PC-9 (cell line): Measurements from ENCODE around the gene ORC3. TPM values are rescaled to one million over a fixed set of nuclear protein-coding genes. Genes with fewer than 3 reads are reported as not detected.
"Not testable (repeated sequence)": the region's sequence is repeated elsewhere in the genome, so short reads cannot be mapped to it uniquely, and the experiment has no call there.

Source experiments
- BruUV-seq: library from RNA; stranded (reverse); fragments of 400-500 nt; replicated peaks from 2 replicates; lab custom pipeline; 2021; lab: Mats Ljungman, UMichigan
- CTCF ChIA-PET: fragments of 300-600 bp; sonication (Branson Sonifier 250); formaldehyde crosslinking; loops from one replicate; lab custom pipeline; 2022; ENCODE audit warnings: antibody characterized with exemption; lab: Charles Lee
- POLR2A ChIA-PET: fragments of 300-600 bp; sonication (Branson Sonifier 250); formaldehyde crosslinking; loops from one replicate; lab custom pipeline; 2022; ENCODE audit warnings: antibody characterized with exemption; ENCODE audit not compliant: unreplicated experiment; lab: Charles Lee
- DNase-seq, 2 experiments: peaks; one replicate each; pipeline versions ENCODE4 v3.0.0 to v3.0.0-alpha.2; 2015 to 2022; ENCODE audit warnings: mixed read lengths in 1 of 2
- H2AFZ ChIP-seq: fragments of 200-600 bp; sonication (generic); 2 replicates; pipeline ENCODE4 v1.8.1; 2017; ENCODE audit warnings: antibody characterized with exemption
- H3F3A ChIP-seq: fragments of 200-600 bp; sonication (generic); 2 replicates; pipeline ENCODE4 v1.8.1; 2017; ENCODE audit warnings: antibody characterized with exemption, mild to moderate bottlenecking, low read depth; ENCODE audit not compliant: insufficient read depth
- H3K27ac ChIP-seq: fragments of 200-600 bp; sonication (generic); 2 replicates; pipeline ENCODE4 v1.6.1; 2016; ENCODE audit warnings: mixed run types
- H3K27me3 ChIP-seq: fragments of 200-600 bp; sonication (generic); 2 replicates; pipeline ENCODE4 v1.6.1; 2016; ENCODE audit warnings: low read depth, mixed run types; ENCODE audit not compliant: insufficient read depth
- H3K36me3 ChIP-seq: fragments of 200-600 bp; sonication (generic); 2 replicates; pipeline ENCODE4 v1.6.1; 2016; ENCODE audit warnings: low read depth, mixed run types
- H3K4me1 ChIP-seq: fragments of 200-600 bp; sonication (generic); replicated peaks from 2 replicates; pipeline ENCODE4 v1.6.1; 2016; ENCODE audit warnings: mixed run types; ENCODE audit not compliant: insufficient read depth
- H3K4me2 ChIP-seq: fragments of 200-600 bp; sonication (generic); 2 replicates; pipeline ENCODE4 v1.6.1; 2017; ENCODE audit warnings: mixed run types
- H3K4me3 ChIP-seq: fragments of 200-600 bp; sonication (generic); 2 replicates; pipeline ENCODE4 v1.6.1; 2016; ENCODE audit warnings: mixed run types
- H3K79me2 ChIP-seq: fragments of 200-600 bp; sonication (generic); 2 replicates; pipeline ENCODE4 v1.6.1; 2017; ENCODE audit warnings: low read depth, mixed run types
- H3K9me2 ChIP-seq: fragments of 200-600 bp; sonication (generic); 2 replicates; pipeline ENCODE4 v1.8.1; 2017; ENCODE audit warnings: mild to moderate bottlenecking; ENCODE audit not compliant: insufficient read depth
- H3K9me3 ChIP-seq: fragments of 200-600 bp; sonication (generic); 2 replicates; pipeline ENCODE4 v1.8.1; 2016; ENCODE audit warnings: low read depth; ENCODE audit not compliant: insufficient read depth
- H4K20me1 ChIP-seq: fragments of 200-600 bp; sonication (generic); 2 replicates; pipeline ENCODE4 v1.8.1; 2017; ENCODE audit not compliant: insufficient read depth
- CTCF ChIP-seq: fragments of 200-600 bp; sonication (generic); conservative IDR thresholded peaks from 2 replicates; pipeline ENCODE4 v1.6.1; 2017; ENCODE audit warnings: mixed run types, antibody characterized with exemption, mild to moderate bottlenecking, moderate library complexity
- EZH2 ChIP-seq: fragments of 200-600 bp; sonication (generic); IDR thresholded peaks from 2 replicates; pipeline ENCODE4 v1.8.0; 2017; ENCODE audit warnings: antibody characterized with exemption, low read depth
- intact Hi-C: fragments of 100-400 bp; cut with micrococcal nuclease; formaldehyde crosslinking; loops from one replicate; pipeline ENCODE4 v1.10.0; 2022; ENCODE audit not compliant: unreplicated experiment
- total RNA-seq: library from RNA; stranded (reverse); gene quantifications from 2 replicates; pipeline ENCODE4 v1.2.3, GENCODE V29; 2021

The ORC3 gene
- total RNA-seq, 1 experiment from 2014 or later = 24.3 TPM

GRCh38 chr6:87600576-87600975 lies 10.6 kb downstream of the ORC3 start:
- H4K20me1 ChIP-seq = no peaks in the 10 kb centered on the region

GRCh38 chr6:87606199-87606598 lies 16.3 kb downstream of the ORC3 start:
- Histone ChIP-seq H3K4me3 (no peak overlapping the region), H3K27me3 (no peaks in the 10 kb centered on the region), H3K4me2 (no peak overlapping the region), H3K79me2 (no peaks in the 10 kb centered on the region), H3K4me1 (no peaks in the 10 kb centered on the region), H3K36me3 (no peaks in the 10 kb centered on the region), H3K27ac (no peak overlapping the region), H2AFZ (no peak overlapping the region), H3F3A (no peaks in the 10 kb centered on the region), H3K9me2 (no peaks in the 10 kb centered on the region), H3K9me3 (no peaks in the 10 kb centered on the region), H4K20me1 (no peaks in the 10 kb centered on the region)
- BruUV-seq = no TSS peak
- POLR2A ChIA-PET = no interaction called here
- DNase-seq = no peak
- CTCF ChIA-PET = interaction anchor here (0.6 kb wide), 1 partner anchor 11 kb away, joined by 3 read pairs; no protein-coding TSS in a partner anchor
- intact Hi-C loops = loop anchor here (10.0 kb wide), 1 partner anchor 189 kb away; no protein-coding TSS in a partner anchor
- TF ChIP-seq CTCF (no peak), EZH2 (no peak)

More at GRCh38 chr6:87600576-87600975, 10.6 kb downstream of the ORC3 start:
- intact Hi-C loops = loop anchor here (10.0 kb wide), 1 partner anchor 194 kb away; no protein-coding TSS in a partner anchor
- ChIA-PET POLR2A (no interaction called here), CTCF (no interaction called here)
- Histone ChIP-seq H3K36me3 (no peaks in the 10 kb centered on the region), H3K79me2 (no peaks in the 10 kb centered on the region), H2AFZ (no peak overlapping the region), H3F3A (no peaks in the 10 kb centered on the region), H3K4me2 (no peak overlapping the region), H3K4me3 (no peak overlapping the region), H3K4me1 (no peaks in the 10 kb centered on the region), H3K9me2 (no peaks in the 10 kb centered on the region), H3K27ac (no peak overlapping the region), H3K27me3 (no peaks in the 10 kb centered on the region), H3K9me3 (no peaks in the 10 kb centered on the region)
- TF ChIP-seq EZH2 (no peak), CTCF (no peak)
- DNase-seq = no peak
- BruUV-seq = no TSS peak

- Histone ChIP-seq H4K20me1 (no peaks in the 10 kb centered on the region), H3K79me2 (no peaks in the 10 kb centered on the region), H3K36me3 (0 out of 2 replicates have a peak, but pooled peaks cover 4% of the 10 kb centered on the region), H3F3A (no peaks in the 10 kb centered on the region), H3K4me1 (no peaks in the 10 kb centered on the region), H3K4me3 (no peak overlapping the region), H3K9me3 (no peaks in the 10 kb centered on the region), H3K27me3 (no peaks in the 10 kb centered on the region), H2AFZ (no peak overlapping the region), H3K9me2 (no peaks in the 10 kb centered on the region), H3K27ac (no peak overlapping the region), H3K4me2 (no peak overlapping the region)
- POLR2A ChIA-PET = interaction anchor here (0.7 kb wide), 1 partner anchor 90 kb away, joined by 7 read pairs; no protein-coding TSS in a partner anchor
- TF ChIP-seq CTCF = no peak
- TF ChIP-seq EZH2 = no peak
- CTCF ChIA-PET = no interaction called here
- intact Hi-C loops = loop anchor here (10.0 kb wide), 1 partner anchor 186 kb away; no protein-coding TSS in a partner anchor
- BruUV-seq = no TSS peak
- DNase-seq = no peak
These were observed 18.9 kb downstream of the ORC3 start for GRCh38 chr6:87608802-87609201.

- H4K20me1 ChIP-seq, H3K27ac ChIP-seq, H2AFZ ChIP-seq, H3K4me2 ChIP-seq, intact Hi-C loops, H3K9me2 ChIP-seq, H3K9me3 ChIP-seq, H3K27me3 ChIP-seq, POLR2A ChIA-PET, H3K4me3 ChIP-seq, BruUV-seq, DNase-seq, H3K36me3 ChIP-seq, H3F3A ChIP-seq, H3K4me1 ChIP-seq, H3K79me2 ChIP-seq, CTCF ChIA-PET: not testable (repeated sequence)
These were observed 23.1 kb downstream of the ORC3 start for GRCh38 chr6:87613018-87613417.
